Measurements from ENCODE around the gene TUBB4A. TPM values are rescaled to one million over a fixed set of nuclear protein-coding genes. Genes with fewer than 3 reads are reported as not detected.

Gene TUBB4A
- total and polyA plus RNA-seq, 10 of the 15 experiments (the other 5 are each of a cell fraction or from before 2014, with no cell fraction given), result 0.29 to 22.4 (median 3.8) TPM

- TF ChIP-seq MYB (IDR thresholded peaks at IDR 0.05; ENCODE audit: borderline replicate concordance, low read depth, low read length), result no peak
- TF ChIP-seq NBN (IDR thresholded peaks at IDR 0.05), result peak; percentile 86; the same call in 1 of the 2 replicates
- TF ChIP-seq TCF7 (IDR thresholded peaks at IDR 0.05; ENCODE audit: borderline replicate concordance), result peak; percentile 97
- TF ChIP-seq RBBP5 (conservative IDR thresholded peaks at IDR 0.05), result no peak
- 0 out of 3 replicates have a peak, but pooled peaks have one; percentile 51 for TF ChIP-seq POU2F2 (IDR thresholded peaks at IDR 0.05; ENCODE audit: borderline replicate concordance, low read depth, low read length)
- peak; percentile 81; the same call in 1 of the 2 replicates for TF ChIP-seq DPF2 (IDR thresholded peaks at IDR 0.05)
- no peak for TF ChIP-seq CHD2 (IDR thresholded peaks at IDR 0.05; ENCODE audit: borderline replicate concordance, low read depth, low read length)
- peak in 1 of 2 experiments; percentile 91; a peak in 2 of 4 replicates for TF ChIP-seq ETV6 (conservative IDR thresholded peaks at IDR 0.05 in 1 of 2, IDR thresholded peaks at IDR 0.05 in 1 of 2; ENCODE audit: borderline replicate concordance in 1 of 2, low read depth in 1 of 2)
- TF ChIP-seq BMI1 (IDR thresholded peaks at IDR 0.05; ENCODE audit: borderline replicate concordance), result no peak
- TF ChIP-seq KDM1A (IDR thresholded peaks at IDR 0.05; ENCODE audit: borderline replicate concordance), result no peak
- TF ChIP-seq NFYB (IDR thresholded peaks at IDR 0.05; ENCODE audit: insufficient read depth, low read depth, low read length), result no peak
- TF ChIP-seq, protein P1, sequence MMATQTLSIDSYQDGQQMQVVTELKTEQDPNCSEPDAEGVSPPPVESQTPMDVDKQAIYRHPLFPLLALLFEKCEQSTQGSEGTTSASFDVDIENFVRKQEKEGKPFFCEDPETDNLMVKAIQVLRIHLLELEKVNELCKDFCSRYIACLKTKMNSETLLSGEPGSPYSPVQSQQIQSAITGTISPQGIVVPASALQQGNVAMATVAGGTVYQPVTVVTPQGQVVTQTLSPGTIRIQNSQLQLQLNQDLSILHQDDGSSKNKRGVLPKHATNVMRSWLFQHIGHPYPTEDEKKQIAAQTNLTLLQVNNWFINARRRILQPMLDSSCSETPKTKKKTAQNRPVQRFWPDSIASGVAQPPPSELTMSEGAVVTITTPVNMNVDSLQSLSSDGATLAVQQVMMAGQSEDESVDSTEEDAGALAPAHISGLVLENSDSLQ (IDR thresholded peaks at IDR 0.05), result no peak
- TF ChIP-seq GATAD2B (conservative IDR thresholded peaks at IDR 0.05; ENCODE audit: low read depth), result peak; percentile 77; the same call in 1 of the 2 replicates
- TF ChIP-seq TAF1 (IDR thresholded peaks at IDR 0.05; ENCODE audit: borderline replicate concordance, low read depth, low read length), result no peak
- TF ChIP-seq POLR2AphosphoS5 (IDR thresholded peaks at IDR 0.05; ENCODE audit: low read length), result peak; percentile 55; the same call in 1 of the 2 replicates
- no peak for TF ChIP-seq CHD1 (IDR thresholded peaks at IDR 0.05; ENCODE audit: low read depth, low read length)
- TF ChIP-seq HDAC2 (IDR thresholded peaks at IDR 0.05), result peak; percentile 79
- TF ChIP-seq ZSCAN29 (IDR thresholded peaks at IDR 0.05), result no peak
- TF ChIP-seq CREM (IDR thresholded peaks at IDR 0.05; ENCODE audit: low read depth), result peak; percentile 81
- peak; percentile 40 for TF ChIP-seq BACH1 (IDR thresholded peaks at IDR 0.05; ENCODE audit: borderline replicate concordance)
- 0 out of 2 replicates have a peak, but pooled peaks have one; percentile 29 for TF ChIP-seq TCF3 (IDR thresholded peaks at IDR 0.05; ENCODE audit: borderline replicate concordance, insufficient read depth, low read depth, low read length)
- TF ChIP-seq MYC (IDR thresholded peaks at IDR 0.05; ENCODE audit: insufficient read depth, insufficient read length, insufficient replicate concordance, low read length, severe bottlenecking), result no peak
- 0 out of 2 replicates have a peak, but pooled peaks have one; percentile 2 for TF ChIP-seq TCF12 (IDR thresholded peaks at IDR 0.05; ENCODE audit: low read depth, low read length)
- TF ChIP-seq, protein P2, sequence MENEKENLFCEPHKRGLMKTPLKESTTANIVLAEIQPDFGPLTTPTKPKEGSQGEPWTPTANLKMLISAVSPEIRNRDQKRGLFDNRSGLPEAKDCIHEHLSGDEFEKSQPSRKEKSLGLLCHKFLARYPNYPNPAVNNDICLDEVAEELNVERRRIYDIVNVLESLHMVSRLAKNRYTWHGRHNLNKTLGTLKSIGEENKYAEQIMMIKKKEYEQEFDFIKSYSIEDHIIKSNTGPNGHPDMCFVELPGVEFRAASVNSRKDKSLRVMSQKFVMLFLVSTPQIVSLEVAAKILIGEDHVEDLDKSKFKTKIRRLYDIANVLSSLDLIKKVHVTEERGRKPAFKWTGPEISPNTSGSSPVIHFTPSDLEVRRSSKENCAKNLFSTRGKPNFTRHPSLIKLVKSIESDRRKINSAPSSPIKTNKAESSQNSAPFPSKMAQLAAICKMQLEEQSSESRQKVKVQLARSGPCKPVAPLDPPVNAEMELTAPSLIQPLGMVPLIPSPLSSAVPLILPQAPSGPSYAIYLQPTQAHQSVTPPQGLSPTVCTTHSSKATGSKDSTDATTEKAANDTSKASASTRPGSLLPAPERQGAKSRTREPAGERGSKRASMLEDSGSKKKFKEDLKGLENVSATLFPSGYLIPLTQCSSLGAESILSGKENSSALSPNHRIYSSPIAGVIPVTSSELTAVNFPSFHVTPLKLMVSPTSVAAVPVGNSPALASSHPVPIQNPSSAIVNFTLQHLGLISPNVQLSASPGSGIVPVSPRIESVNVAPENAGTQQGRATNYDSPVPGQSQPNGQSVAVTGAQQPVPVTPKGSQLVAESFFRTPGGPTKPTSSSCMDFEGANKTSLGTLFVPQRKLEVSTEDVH (IDR thresholded peaks at IDR 0.05; ENCODE audit: low read depth, partially characterized antibody), result no peak
- no peak for TF ChIP-seq KAT2A (conservative IDR thresholded peaks at IDR 0.05; ENCODE audit: control insufficient read depth, low read depth, low read length)
- TF ChIP-seq SMC3 (IDR thresholded peaks at IDR 0.05; ENCODE audit: borderline replicate concordance, low read length), result peak; percentile 40; the same call in 1 of the 2 replicates
- TF ChIP-seq MEF2B (IDR thresholded peaks at IDR 0.05; ENCODE audit: partially characterized antibody, poor library complexity, severe bottlenecking), result peak; percentile 68
Measured at GRCh38 chr19:6518145-6518911, 16.2 kb upstream of the TUBB4A start (continued).

Measured in GM12878 (cell line).